Left renal pelvis (tissue), 4 donors: ENCODE measurements around the gene SEC23B. TPM values are rescaled to one million over a fixed set of nuclear protein-coding genes. Genes with fewer than 3 reads are reported as not detected.
"Not testable (repeated sequence)": the region's sequence is repeated elsewhere in the genome, so short reads cannot be mapped to it uniquely, and the experiment has no call there.

Source experiments
- DNase-seq, 4 donors: peaks; one replicate each; pipeline ENCODE4 v3.0.0-alpha.2; 2013; ENCODE audit warnings: low read depth in 4 of 4, low spot score in 3 of 4
- polyA plus RNA-seq, 4 donors: library from polyadenylated mRNA; unstranded; fragments of 120-200 nt; gene quantifications; one replicate each; pipeline ENCODE4 v1.2.1, GENCODE V29; 2013; ENCODE audit not compliant: insufficient read length in 4 of 4

The SEC23B gene
- polyA plus RNA-seq = 10 to 100 TPM; 32.7 to 67.3 (median 60.1) TPM

DNA sequence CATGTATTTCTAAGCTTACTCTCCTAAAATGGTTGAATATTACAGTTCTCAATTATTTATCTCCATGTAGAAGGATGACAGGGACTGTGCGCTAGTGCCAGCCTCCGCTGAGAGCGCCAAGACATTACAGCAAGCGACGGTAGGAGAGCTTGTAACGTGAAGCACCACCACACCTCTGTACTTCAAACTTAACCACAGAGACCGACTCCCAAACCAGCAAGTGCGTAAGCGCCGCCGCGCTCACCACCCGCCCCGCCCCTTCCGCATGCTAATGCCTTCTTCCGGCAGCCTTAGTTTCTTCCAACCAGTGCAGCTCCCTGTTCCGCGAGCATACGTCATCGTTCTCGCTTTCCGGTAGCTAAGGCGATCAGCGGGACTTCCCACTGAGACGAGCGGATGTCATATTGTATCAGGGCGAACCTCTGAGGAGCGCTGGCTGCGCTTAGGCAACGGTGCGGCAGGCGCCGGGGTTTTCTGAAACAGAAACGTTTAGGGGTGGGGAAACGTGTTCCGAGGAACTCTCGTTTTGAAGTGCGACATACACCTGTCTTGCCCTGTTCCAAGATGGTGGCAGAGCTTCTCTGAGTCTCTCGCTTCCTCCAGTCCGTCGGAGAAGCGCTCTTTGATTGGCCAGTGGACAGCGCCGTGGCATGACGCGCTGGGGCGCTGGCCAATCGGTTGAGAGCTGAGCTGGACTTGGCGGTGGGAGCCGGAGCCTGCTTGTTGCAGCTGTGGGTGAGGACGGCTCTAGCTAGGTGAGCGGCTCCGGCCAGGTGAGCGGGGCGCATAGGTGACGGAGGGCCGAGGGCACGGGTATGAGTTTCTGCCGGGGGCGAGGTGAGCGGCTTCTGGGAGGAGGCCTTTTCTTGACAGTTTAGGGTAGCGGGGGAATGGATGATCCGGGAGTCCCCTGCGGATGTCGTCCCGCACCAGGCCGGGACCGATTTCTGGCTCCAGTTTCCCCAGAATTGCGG lies at the start of gene SEC23B:
Gene SEC23B, plus strand, starts transcription at position 723 of the 974 bp plus-strand sequence. CDS start 2,896 bp downstream, outside the sequence.
- peak; percentile 92 to 96 (median 95) for DNase-seq

DNA sequence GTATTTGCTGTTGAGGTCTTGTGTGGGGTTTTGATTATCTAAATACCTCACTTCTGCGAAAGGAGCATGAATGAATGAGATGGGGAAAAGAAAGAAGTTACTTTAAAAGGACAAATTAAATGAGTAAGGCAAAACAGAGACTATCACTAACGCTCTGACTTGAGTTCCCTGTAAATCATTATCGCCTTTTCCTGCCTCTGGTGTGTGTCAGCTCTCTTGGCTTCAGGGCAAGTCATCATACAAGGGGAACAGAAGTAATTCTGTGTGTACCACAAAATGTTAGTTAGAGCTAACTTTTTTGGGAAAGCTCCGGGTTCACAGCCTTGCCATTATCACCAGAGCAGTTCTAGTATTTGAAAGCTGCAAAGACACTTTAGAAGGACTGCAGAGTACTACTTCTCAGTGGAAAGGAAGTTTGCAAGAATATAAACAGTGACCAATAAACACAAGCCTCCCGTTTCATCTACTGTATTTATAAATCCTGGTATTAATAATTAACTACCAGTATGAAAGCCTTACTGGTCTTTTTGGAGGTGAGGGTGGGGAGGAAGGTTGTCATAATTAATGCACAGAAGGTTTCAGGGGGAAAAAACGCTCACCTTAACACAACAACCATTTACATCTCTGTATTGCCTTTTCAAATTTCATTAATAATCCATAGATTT lies 42.1 kb upstream of the SEC23B start:
- DNase-seq = no peak

DNA sequence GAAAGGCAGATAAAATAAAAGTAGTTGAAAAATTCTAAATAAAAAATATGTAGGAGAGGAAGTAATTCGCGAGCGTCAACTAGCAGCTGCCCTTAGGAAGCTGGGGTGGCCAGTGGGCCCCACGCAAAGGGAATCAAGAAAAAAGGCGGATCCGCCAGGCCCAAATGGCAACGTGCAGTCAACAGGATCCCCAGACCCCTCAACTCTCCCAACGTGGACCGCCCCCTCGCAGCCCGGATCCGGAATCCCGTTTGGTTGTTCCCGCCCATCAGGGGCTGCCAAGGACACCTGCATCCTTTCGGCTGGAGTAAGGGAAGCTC lies 41.2 kb upstream of the SEC23B start:
- peak in 1 of 4 donors; percentile 60 for DNase-seq

DNA sequence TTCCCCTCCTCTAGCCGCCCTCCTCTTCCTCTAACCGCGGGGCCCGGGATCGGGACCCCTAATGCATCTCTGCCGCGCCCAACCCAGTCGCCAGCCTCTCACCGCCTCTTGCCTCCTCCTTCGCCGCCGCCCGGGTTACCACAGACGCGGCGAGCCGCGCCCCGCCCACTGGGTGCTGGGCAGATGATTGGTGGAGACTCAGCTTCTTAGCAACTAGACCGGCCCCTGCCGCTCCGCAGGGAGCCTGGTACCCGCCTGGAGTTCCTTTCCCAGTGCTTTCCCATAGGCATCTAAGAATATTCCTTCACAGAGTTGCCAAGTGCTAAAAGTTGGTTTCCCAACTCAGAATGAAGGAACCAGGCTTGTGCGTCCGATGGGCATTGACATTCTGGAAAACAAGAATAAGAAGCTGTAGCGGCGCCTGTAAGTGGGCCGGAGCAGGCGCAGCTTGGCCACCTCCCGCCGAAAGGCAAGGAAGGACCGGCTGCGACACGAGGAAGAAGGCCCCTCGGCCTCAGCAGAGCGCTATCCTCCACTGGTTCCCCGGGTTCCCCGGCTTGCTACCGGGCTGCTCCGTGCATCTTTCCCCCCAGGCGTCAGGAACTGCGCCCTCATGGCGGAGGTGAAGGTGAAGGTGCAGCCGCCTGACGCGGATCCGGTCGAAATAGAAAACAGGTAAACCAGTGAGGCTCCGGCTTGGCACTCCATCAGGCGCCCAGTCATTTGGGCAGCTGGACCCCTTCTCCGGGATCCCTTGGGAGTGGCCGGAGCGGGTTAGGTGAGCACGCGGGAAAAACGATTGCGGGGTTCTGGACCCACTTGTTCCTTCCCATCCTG lies 40.6 kb upstream of the SEC23B start, which contains the start of the genes DZANK1 and POLR3F:
Gene DZANK1, minus strand, starts transcription at position 137 of the 837 bp plus-strand sequence. CDS start 1,672 bp downstream, outside the sequence.
Gene POLR3F, plus strand, starts transcription at position 497 of the 837 bp plus-strand sequence. Its CDS starts 117 bp downstream, at position 614.
- peak; percentile 92 to 96 (median 93) for DNase-seq

DNA sequence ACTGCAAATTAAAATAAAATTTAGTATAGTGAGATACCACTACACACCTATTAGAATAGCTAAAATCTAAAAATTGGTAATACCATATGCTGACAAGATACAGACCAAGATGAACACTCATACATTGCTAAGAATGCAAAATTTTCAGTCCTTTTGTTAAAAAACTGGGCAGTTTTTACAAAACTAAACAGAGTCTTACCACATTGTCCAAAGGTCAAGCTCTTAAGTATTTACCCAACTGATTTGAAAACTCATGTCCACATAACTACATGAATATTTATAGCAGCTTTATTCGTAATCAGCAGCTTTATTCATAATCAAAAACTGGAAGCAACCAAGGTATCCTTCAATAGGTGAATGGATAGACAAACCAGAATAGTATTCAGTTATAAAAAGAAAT lies 30.5 kb upstream of the SEC23B start:
- no peak for DNase-seq

DNA sequence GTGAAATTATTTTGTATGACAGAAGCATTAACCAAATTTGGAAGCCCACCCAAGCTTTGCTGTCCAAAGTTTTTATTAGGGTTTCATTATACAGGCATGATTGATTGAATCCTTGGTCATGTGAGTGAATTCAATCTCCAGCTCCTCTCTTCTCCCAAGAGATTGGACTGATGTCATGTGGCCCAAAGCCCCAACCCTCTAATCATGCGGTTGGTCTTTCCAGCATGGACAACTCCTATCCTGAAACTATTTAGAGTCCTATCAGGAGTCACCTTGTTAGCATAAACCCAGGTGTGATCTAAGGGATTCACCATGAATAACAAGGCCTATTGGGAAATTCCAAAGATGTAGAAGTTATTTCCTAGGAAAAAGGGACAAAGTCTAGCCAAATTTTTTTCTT lies 29.9 kb upstream of the SEC23B start:
- DNase-seq = no peak

DNA sequence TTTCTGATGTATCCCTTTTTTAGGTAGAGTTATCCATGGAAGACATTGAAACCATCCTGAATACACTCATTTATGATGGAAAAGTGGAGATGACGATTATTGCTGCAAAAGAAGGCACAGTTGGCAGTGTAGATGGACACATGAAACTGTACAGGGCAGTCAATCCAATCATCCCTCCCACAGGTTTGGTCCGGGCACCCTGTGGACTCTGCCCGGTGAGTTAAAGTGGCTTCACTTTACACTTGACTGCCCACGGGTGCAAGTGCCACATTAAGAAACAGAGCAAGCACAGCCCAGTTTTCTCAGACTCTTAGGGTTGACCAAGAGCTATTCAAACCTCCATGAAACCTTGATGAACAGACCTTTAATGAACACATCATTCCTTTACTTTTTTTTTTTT lies 26.1 kb upstream of the SEC23B start:
- no peak for DNase-seq

DNA sequence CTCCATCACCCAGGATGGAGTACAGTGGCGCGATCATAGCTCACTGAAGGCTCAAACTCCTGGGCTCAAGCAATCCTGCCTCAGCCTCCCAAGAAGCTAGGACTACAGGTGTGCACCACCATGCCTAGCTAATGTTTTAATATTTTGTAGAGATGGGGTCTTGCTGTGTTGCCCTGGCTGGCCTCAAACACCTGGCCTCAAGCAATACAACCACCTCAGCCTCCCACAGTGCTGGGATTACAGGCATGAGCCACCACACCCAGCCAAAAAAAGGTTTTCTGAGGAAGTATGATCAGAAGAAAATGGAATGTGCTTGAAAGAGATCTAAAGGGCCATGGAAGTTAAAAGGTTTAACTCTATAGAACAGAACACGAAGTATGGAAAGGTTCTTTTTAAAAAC lies 19.4 kb upstream of the SEC23B start:
- no peak for DNase-seq

DNA sequence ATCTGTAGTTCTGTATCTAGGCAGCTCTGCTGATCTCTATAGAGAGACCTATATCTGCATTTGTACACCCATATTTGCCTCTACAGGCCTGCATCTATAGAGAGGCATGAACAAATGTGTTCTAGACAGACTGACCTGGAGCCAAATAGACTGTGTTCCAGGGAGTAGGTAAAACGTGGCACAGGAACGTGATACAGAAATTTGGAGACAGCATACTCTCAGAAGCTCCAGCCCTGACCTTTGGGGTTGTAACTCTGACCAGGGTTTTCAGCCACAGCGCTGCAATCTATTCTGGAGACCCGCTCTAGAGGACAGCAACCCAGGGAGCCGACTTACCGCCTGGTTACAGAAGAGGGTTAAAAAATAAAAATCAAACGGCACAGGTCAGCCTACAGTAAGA lies 11.7 kb upstream of the SEC23B start:
- no peak for DNase-seq

DNA sequence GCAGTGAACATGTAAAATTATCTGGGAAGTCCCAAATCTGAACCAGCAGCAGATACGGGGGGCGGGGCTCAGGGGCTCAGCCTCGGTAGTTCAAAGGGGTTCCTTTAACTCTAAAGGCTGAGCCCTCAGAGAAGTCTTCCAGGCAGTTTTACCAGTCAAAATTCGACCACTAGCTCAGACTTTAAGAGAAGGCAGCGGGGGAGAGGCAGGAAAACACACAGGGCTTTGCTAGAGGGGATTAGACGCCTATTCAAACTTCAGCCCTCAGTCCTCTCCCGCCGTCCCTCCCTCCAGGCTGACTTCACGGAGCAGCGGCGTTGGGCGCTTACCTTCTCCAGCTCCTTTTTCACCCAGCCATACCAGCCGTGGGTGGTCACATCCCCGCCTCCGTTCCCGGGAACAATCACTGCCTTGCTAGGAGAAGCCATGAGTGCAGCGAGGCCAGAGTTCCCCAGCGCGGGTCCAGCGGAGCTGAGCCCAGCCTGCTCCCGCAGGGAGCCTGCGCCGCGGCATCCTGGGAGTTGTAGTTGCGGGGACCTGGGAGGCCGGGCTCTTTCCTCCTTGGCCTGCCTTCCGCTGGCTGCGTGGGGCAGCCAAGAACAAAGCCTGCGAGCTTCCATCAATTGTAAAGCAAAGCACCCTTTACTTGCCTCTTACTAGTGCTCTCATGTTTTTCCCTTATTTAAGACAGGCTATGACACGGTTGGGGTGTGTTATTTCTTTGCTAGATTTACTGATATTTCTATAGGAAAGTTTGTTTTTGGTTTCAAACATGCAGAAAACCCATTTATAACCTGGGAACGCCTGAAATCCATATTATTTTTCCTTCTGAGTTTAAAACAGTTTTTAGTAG lies 10.8 kb upstream of the SEC23B start, which contains the start of gene RBBP9:
Gene RBBP9, minus strand, starts transcription at position 486 of the 853 bp plus-strand sequence. Its CDS starts 58 bp downstream, at position 428.
- DNase-seq = peak; percentile 67 to 74 (median 73)

DNA sequence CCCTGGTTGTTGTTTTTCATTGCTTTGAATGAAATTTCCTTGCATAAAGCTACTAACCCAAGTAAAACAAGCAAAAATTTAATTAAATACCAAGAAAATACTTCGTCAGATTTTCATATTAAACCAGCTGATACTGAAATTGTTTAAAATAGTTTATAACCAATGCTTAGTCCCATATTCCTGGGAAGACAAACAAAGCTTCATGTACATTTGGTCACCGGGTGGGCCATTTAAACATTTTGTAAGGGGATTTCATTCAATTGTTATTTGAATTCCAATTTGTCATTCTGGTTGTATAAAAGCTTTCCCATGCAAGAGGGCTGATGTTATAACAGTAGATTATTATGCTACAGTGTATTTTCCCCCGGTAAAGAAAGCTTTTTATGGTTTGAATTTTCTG lies 10.1 kb upstream of the SEC23B start:
- no peak for DNase-seq

DNA sequence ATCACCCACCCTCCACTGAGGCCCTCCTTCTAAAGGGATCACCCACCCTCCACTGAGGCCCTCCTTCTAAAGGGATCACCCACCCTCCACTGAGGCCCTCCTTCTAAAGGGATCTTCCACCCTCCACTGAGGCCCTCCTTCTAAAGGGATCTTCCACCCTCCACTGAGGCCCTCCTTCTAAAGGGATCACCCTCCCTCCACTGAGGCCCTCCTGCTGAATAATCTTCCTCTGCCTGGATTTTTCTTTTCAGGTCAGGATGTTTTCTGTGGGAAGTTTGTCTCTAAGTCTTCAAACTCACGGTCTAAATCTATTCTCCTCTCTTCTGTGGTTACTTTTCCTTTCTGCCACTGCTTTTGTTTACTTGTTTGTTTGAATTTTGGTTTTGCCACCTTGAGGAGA lies 6.1 kb upstream of the SEC23B start:
- DNase-seq = not testable (repeated sequence)

DNA sequence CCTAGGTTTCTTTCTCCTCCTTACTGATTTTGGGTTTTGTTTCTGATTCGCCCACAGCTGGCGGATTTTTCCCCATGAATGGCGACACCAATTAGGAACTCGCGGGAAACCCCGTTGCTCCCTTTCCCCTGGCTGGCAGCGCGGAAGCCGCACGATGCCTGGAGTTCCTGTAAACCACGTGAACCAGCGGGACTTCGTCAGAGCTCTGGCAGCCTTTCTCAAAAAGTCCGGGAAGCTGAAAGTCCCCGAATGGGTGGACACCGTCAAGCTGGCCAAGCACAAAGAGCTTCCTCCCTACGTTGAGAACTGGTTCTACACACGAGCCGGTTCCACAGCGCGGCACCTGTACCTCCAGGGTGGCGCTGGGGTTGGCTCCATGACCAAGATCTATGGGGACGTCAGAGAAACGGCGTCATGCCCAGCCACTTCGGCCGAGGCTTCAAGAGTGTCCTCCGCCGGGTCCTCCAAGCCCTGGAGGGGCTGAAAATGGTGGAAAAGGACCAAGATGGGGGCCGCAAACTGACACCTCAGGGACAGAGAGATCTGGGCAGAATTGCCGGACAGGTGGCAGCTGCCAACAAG lies 3.2 kb upstream of the SEC23B start:
- no peak for DNase-seq

DNA sequence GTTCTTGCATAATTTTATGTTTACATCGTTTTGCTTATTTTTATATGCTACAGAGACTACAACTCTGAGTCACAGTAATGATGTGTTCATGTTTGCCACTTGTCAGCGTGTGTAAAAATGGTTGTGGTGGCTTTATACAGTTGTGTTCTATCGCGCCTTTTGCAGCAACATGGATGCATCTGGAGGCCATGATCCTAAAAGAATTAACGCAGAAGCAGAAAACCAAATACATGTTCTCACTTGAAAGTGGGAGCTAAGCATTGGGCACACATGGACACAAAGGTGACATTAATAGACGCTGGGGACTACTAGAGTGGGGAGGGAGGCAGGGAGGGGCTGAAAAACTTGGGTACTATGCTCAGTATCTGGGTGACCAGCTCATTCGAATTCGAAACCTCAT lies 996 bp upstream of the SEC23B start:
- no peak for DNase-seq

DNA sequence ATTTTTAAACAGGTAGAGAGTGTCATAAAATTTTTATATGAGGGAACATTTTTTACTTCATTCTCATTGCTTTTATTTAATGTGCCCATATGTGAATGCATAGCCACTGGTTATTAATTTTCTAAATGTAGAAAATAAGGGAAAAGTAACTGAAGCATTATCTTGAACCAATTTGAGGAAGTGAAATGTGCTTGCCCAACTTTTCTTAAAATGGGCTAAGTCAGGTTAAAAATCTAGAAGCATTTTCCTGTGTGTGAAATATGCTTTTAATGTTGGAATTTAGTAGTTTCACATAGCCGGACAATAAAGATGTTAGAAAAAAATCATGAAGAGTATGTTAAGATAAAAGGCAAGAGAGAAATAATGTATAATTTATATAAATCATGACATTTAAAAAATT lies 3.8 kb downstream of the SEC23B start:
- no peak for DNase-seq

DNA sequence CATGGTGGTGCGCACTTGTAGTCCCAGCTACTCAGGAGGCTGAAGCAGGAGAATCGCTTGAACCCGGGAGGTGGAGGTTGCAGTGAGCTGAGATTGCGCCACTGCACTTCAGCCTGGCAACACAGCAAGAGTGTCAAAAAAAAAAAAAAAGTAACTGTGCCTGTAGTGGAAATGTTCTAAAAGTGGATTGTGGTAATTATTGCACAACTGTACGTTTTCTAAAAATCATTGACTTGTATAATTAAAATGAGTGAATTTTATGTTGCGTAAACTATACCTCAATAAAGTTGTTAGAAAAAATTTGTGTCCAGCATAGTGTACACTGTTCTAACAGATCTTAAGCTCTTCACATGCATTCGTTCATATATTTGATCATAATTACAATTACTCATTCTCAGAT lies 5.5 kb downstream of the SEC23B start:
- DNase-seq = no peak

DNA sequence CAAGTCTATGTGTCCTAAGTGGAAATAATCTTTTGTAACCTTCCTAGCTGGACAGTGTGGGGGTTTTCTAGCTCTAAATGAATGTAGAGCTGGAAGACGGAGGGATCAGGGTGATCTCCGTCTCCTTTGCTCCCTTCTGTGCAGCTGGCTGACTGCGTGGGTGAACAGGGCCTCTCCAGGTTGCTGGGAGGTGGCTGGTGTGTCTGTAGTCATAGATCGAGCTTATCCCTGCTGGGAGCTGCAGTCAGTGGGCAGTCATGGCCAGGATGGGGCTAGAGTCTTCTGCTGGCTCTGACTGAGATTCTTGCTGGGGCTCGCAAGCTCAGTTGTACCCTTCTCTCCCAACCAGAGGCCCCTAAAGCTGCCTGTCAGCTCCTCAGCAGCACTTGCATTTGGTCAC lies 6.4 kb downstream of the SEC23B start:
- no peak for DNase-seq

DNA sequence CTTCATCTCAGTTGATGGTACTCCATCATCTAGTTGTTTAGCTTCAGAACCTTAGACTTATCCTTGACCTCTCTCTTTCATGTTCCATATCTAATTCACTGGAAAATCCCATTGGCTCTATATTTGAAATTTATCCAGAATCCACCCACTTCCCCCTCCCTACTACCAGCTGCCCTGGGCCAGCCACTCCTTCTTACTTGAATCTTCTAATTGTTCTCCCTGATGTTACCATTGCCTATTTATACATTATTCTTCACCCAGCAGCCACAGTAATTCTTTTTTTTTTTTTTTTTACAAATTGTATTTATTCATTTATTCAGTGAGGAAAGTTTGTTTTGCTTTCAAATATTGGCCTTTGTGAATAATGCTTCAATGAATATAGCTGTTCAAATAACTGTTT lies 8.2 kb downstream of the SEC23B start:
- no peak for DNase-seq

DNA sequence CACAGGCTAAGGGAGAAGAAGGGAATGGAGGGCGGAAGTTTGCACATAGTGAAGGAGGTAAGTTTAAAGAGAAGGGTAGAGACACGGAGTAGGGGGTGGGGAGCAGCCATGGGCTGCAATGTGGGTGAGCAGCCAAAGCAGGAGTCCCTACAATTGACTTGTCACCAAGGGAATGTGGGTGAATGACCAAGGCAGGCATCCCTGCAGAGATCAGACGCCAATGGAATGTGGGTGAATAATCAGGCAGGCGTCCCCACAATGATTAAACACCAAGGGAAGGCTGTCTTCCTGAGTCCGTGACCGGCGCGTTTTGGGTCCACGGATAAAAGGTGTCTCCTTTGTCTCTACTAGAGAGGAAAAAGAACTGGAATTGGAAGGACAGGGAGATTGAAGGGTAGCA lies 14.3 kb downstream of the SEC23B start:
- DNase-seq = not testable (repeated sequence)
